ENCODE results near the gene FNDC8.
A peak's percentile ranks its signal among the peaks of the same experiment; 100 is the strongest.
"Not testable (repeated sequence)": the region's sequence is repeated elsewhere in the genome, so short reads cannot be mapped to it uniquely, and the experiment has no call there.

FNDC8 gene
- total RNA-seq = 0 reads per million in 3 experiments

- no peak for DNase-seq
Observed at GRCh38 chr17:35121315-35121714, at the start of gene FNDC8. TSS of gene FNDC8 (plus strand) at chr17:35121615. CDS start at chr17:35121694, 79 bp downstream.

GRCh38 chr17:35073183-35073790 is 48.1 kb upstream of the FNDC8 start:
- peak; percentile 47 for DNase-seq

GRCh38 chr17:35073991-35074627 is 47.3 kb upstream of the FNDC8 start:
- peak; percentile 40 for DNase-seq

- DNase-seq = no peak
Observed at GRCh38 chr17:35074711-35075707, 46.4 kb upstream of the FNDC8 start.

GRCh38 chr17:35076874-35077273 is 44.5 kb upstream of the FNDC8 start:
- no peak for DNase-seq

- no peak for DNase-seq
Observed at GRCh38 chr17:35079547-35080423, 41.6 kb upstream of the FNDC8 start.

GRCh38 chr17:35080536-35080935 is 40.9 kb upstream of the FNDC8 start:
- DNase-seq = no peak

GRCh38 chr17:35081638-35082037 is 39.8 kb upstream of the FNDC8 start:
- no peak for DNase-seq

- peak; percentile 8 for DNase-seq
Observed at GRCh38 chr17:35082073-35082657, 39.2 kb upstream of the FNDC8 start.

- no peak for DNase-seq
Observed at GRCh38 chr17:35083071-35083470, 38.3 kb upstream of the FNDC8 start.

GRCh38 chr17:35084987-35085386 is 36.4 kb upstream of the FNDC8 start:
- no peak for DNase-seq

GRCh38 chr17:35086164-35086563 is 35.3 kb upstream of the FNDC8 start:
- DNase-seq = no peak

GRCh38 chr17:35086931-35087573 is 34.4 kb upstream of the FNDC8 start:
- no peak for DNase-seq

GRCh38 chr17:35087731-35088355 is 33.6 kb upstream of the FNDC8 start:
- DNase-seq = peak; percentile 39

GRCh38 chr17:35088356-35088880 is 33.0 kb upstream of the FNDC8 start:
- no peak for DNase-seq

GRCh38 chr17:35088881-35089585 is 32.4 kb upstream of the FNDC8 start:
- DNase-seq = peak; percentile 84

- no peak for DNase-seq
Observed at GRCh38 chr17:35089586-35090296, 31.7 kb upstream of the FNDC8 start.

GRCh38 chr17:35090707-35091106 is 30.7 kb upstream of the FNDC8 start:
- DNase-seq = not testable (repeated sequence)

- DNase-seq = no peak
Observed at GRCh38 chr17:35094902-35095301, 26.5 kb upstream of the FNDC8 start.
